ENCODE data around the gene GPN1. TPM values are rescaled to one million over a fixed set of nuclear protein-coding genes. Genes with fewer than 3 reads are reported as not detected.
"Not testable (repeated sequence)": the region's sequence is repeated elsewhere in the genome, so short reads cannot be mapped to it uniquely, and the experiment has no call there.

The GPN1 gene
- total RNA-seq, 1 donor from 2014 or later: 13.1 TPM

DNA sequence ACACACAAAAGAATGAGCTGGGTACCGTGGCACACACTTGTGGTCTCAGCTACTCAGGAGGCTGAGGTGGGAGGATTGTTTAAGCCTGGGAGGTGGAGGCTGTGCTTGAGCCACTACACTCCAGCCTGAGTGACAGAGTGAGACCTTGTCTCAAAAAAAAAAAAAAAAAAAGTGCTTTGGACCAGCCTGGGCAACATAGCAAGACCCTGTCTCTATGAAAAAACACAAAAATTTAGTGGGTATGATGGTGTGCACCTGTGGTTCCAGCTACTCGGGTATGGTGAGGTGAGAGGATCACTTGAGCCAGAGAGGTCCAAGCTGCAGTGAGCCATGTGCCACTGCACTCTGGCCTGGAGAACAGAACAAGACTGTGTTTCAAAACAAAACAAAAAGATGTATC is 35.6 kb upstream of the GPN1 start:
- peaks cover 0 to 11% of the 10 kb centered on the region in 2 donors for H3K36me3 ChIP-seq
- H3K4me1 ChIP-seq: no peaks in the 10 kb centered on the region
- no peak overlapping the region for H3K27ac ChIP-seq
- no peaks in the 10 kb centered on the region for H3K27me3 ChIP-seq
- DNase-seq (ENCODE audit: low spot score in 2 of 2): no peak
- H3K4me3 ChIP-seq: no peak overlapping the region
- intact Hi-C loops (cut with DNase I): no loop called here
- TF ChIP-seq CTCF (IDR thresholded peaks at IDR 0.05): no peak
- H3K9me3 ChIP-seq: peaks cover 0 to 36% of the 10 kb centered on the region in 2 donors

- H3K4me3 ChIP-seq; H3K27me3 ChIP-seq; DNase-seq (ENCODE audit: low spot score in 2 of 2); intact Hi-C loops (cut with DNase I); H3K4me1 ChIP-seq; H3K27ac ChIP-seq: not testable (repeated sequence)
- Histone ChIP-seq H3K36me3 (peaks cover 0 to 17% of the 10 kb centered on the region in 2 donors), H3K9me3 (peaks cover 0 to 30% of the 10 kb centered on the region in 2 donors)
Observed at GRCh38 chr2:27594020-27594703, 34.7 kb upstream of the GPN1 start.

DNA sequence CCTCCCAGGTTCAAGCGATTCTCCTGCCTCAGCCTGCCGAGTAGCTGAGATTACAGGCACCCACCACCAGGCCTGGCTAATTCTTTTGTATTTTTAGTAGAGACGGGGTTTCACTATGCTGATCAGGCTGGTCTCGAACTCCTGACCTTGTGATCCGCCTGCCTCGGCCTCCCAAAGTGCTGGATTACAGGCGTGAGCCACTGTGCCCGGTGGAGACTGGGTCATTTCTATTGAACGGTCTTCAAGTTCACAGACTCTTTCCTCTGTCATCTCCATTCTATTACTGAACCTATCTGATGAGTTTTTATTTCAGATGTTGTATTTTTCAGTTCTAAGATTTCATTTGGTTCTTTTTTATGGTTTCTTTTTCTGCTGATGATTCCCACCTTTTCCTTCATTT is 33.4 kb upstream of the GPN1 start:
- peaks cover 9 to 28% of the 10 kb centered on the region in 2 donors for H3K36me3 ChIP-seq
- H3K9me3 ChIP-seq: peaks cover 0 to 19% of the 10 kb centered on the region in 2 donors
- H3K4me1 ChIP-seq; H3K27ac ChIP-seq; DNase-seq (ENCODE audit: low spot score in 2 of 2); H3K4me3 ChIP-seq; H3K27me3 ChIP-seq; intact Hi-C loops (cut with DNase I): not testable (repeated sequence)

DNA sequence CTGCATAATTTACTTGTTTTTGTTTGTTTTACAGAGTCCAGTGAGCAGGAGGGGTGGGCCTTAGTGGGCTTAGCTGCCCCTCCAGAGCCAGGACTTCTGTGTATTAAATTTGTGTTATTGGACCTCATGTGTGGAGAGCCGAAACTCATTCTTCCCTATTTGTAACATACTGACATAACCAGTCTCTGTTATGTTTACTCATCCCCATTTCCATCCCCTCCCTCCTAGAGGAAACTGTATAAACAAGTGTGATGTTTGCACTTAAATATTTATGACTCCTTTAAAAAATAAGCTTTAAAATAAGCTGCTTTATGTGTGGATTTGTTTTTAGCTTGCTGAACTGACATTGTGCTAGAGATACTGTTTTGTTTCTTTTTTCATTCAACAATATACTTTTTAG is 32.2 kb upstream of the GPN1 start:
- Histone ChIP-seq H3K27me3 (no peaks in the 10 kb centered on the region), H3K36me3 (peaks cover 13 to 39% of the 10 kb centered on the region in 2 donors), H3K4me3 (no peak overlapping the region), H3K9me3 (peaks cover 0 to 7% of the 10 kb centered on the region in 2 donors), H3K27ac (no peak overlapping the region), H3K4me1 (no peaks in the 10 kb centered on the region)
- intact Hi-C loops (cut with DNase I): no loop called here
- DNase-seq (ENCODE audit: low spot score in 2 of 2): no peak
- no peak for TF ChIP-seq CTCF (IDR thresholded peaks at IDR 0.05)

DNA sequence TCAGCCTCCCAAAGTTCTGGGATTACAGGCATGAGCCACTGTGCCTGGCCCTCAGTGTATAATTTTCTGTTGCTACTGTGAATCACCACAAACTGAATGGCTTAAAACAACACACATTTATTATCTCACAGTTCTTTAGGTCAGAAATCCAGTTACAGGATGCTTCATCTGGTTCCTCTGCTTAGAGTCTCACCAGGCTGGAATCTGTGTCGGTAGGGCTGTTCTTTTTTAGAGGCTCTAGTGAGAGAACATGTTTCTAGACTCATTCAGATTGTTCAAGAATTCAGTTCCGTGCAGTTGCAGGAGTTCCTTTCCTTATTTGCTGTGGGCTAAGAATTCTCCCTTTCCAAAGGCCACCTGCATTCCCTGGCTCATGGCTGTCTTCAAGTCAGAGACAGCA is 22.2 kb upstream of the GPN1 start:
- no peak overlapping the region for H3K27ac ChIP-seq
- TF ChIP-seq CTCF (IDR thresholded peaks at IDR 0.05): no peak
- DNase-seq (ENCODE audit: low spot score in 2 of 2): no peak
- no peaks in the 10 kb centered on the region for H3K9me3 ChIP-seq
- H3K4me3 ChIP-seq: no peak overlapping the region
- H3K4me1 ChIP-seq: no peaks in the 10 kb centered on the region
- peaks cover 59 to 92% of the 10 kb centered on the region in 2 donors for H3K36me3 ChIP-seq
- intact Hi-C loops (cut with DNase I): no loop called here
- no peaks in the 10 kb centered on the region for H3K27me3 ChIP-seq

GRCh38 chr2:27613985-27614384 is 14.9 kb upstream of the GPN1 start:
- intact Hi-C loops (cut with DNase I): no loop called here
- Histone ChIP-seq H3K9me3 (no peaks in the 10 kb centered on the region), H3K4me1 (no peaks in the 10 kb centered on the region), H3K36me3 (peaks cover 39 to 77% of the 10 kb centered on the region in 2 donors), H3K4me3 (no peak overlapping the region), H3K27me3 (no peaks in the 10 kb centered on the region), H3K27ac (no peak overlapping the region)
- TF ChIP-seq CTCF (IDR thresholded peaks at IDR 0.05): no peak
- no peak for DNase-seq (ENCODE audit: low spot score in 2 of 2)

GRCh38 chr2:27615316-27615715 is 13.5 kb upstream of the GPN1 start:
- intact Hi-C loops (cut with DNase I): no loop called here
- TF ChIP-seq CTCF (IDR thresholded peaks at IDR 0.05): no peak
- DNase-seq (ENCODE audit: low spot score in 2 of 2): no peak
- peaks cover 47 to 78% of the 10 kb centered on the region in 2 donors for H3K36me3 ChIP-seq
- no peak overlapping the region for H3K4me3 ChIP-seq
- no peak overlapping the region for H3K27ac ChIP-seq
- no peaks in the 10 kb centered on the region for H3K9me3 ChIP-seq
- no peaks in the 10 kb centered on the region for H3K4me1 ChIP-seq
- H3K27me3 ChIP-seq: no peaks in the 10 kb centered on the region
